Endothelial cell of umbilical vein (primary cell): ENCODE data around the gene GHRH.

Experiments used
- CTCF ChIP-seq, 2 donors: IDR thresholded peaks; 1 replicate in 1 of 2; 2 replicates in 1 of 2; pipeline ENCODE4 v1.5.1; 2011; ENCODE audit warnings: low read length in 2 of 2, mild to moderate bottlenecking in 2 of 2, moderate library complexity in 2 of 2, control low read depth in 1 of 2, inconsistent platforms in 1 of 2, low read depth in 1 of 2; ENCODE audit not compliant: insufficient read depth in 1 of 2; ENCODE audit errors: extremely low read depth in 1 of 2
- EZH2 ChIP-seq: IDR thresholded peaks from 2 replicates; pipeline ENCODE4 v1.6.1; 2012; ENCODE audit warnings: borderline replicate concordance, low read depth, mild to moderate bottlenecking, moderate library complexity, low read length, inconsistent platforms; ENCODE audit not compliant: severe bottlenecking
- JUN ChIP-seq: IDR thresholded peaks from 2 replicates; pipeline ENCODE4 v1.6.1; 2011; ENCODE audit warnings: borderline replicate concordance, low read depth; ENCODE audit not compliant: insufficient read length, insufficient read depth
- MYC ChIP-seq: IDR thresholded peaks from one replicate; pipeline ENCODE4 v1.6.1; 2011; ENCODE audit warnings: mild to moderate bottlenecking, low read depth, low read length
- POLR2A ChIP-seq: IDR thresholded peaks from 2 replicates; pipeline ENCODE4 v1.6.1; 2012; ENCODE audit warnings: low read depth, mild to moderate bottlenecking, control low read depth, low read length
- POLR2AphosphoS5 ChIP-seq: IDR thresholded peaks from 2 replicates; pipeline ENCODE4 v1.6.1; 2012; ENCODE audit warnings: low read depth, mild to moderate bottlenecking, control low read depth, low read length, moderate library complexity; ENCODE audit not compliant: insufficient read depth

- TF ChIP-seq CTCF (IDR thresholded peaks at IDR 0.05; ENCODE audit: extremely low read depth in 1 of 2, insufficient read depth in 1 of 2, low read depth in 1 of 2, low read length in 2 of 2) (no peak), POLR2AphosphoS5 (no peak), EZH2 (no peak), POLR2A (no peak), JUN (no peak), MYC (no peak)
Measured at GRCh38 chr20:37295595-37295994, 34.0 kb upstream of the GHRH start.
